Stimulated activated CD8-positive, alpha-beta memory T cell treated with anti-CD3 and anti-CD28 coated beads, Interleukin-12 subunit alpha, Interleukin-12 subunit beta, amount 100 ng/mL, for 1 hour (primary cell): ENCODE results near the gene PRLR.
A peak's percentile ranks its signal among the peaks of the same experiment; 100 is the strongest.

Source experiments
- DNase-seq: peaks from one replicate; pipeline ENCODE4 v3.0.0-alpha.2; 2020; ENCODE audit warnings: low read depth

Gene PRLR

GRCh38 chr5:35035271-35035670 is 195.0 kb downstream of the PRLR start:
- no peak for DNase-seq

- DNase-seq, result no peak
Observed at GRCh38 chr5:35032356-35032755, 197.9 kb downstream of the PRLR start.

GRCh38 chr5:35031276-35031675 is 199.0 kb downstream of the PRLR start:
- no peak for DNase-seq

GRCh38 chr5:35030426-35031100 is 199.7 kb downstream of the PRLR start:
- no peak for DNase-seq

- DNase-seq, result no peak
Observed at GRCh38 chr5:35029333-35029732, 201.0 kb downstream of the PRLR start.

GRCh38 chr5:35026941-35027340 is 203.3 kb downstream of the PRLR start:
- no peak for DNase-seq

- DNase-seq, result no peak
Observed at GRCh38 chr5:35026280-35026840, 203.9 kb downstream of the PRLR start.

- no peak for DNase-seq
Observed at GRCh38 chr5:35024911-35025510, 205.3 kb downstream of the PRLR start.

- no peak for DNase-seq
Observed at GRCh38 chr5:35023391-35024178, 206.7 kb downstream of the PRLR start.

- no peak for DNase-seq
Observed at GRCh38 chr5:35016174-35017051, 213.9 kb downstream of the PRLR start.

- no peak for DNase-seq
Observed at GRCh38 chr5:35015063-35015462, 215.2 kb downstream of the PRLR start.

- no peak for DNase-seq
Observed at GRCh38 chr5:35012796-35013195, 217.5 kb downstream of the PRLR start.

GRCh38 chr5:35012365-35012764 is 217.9 kb downstream of the PRLR start:
- DNase-seq, result no peak

GRCh38 chr5:35010676-35011075 is 219.6 kb downstream of the PRLR start:
- no peak for DNase-seq

- no peak for DNase-seq
Observed at GRCh38 chr5:35009657-35010056, 220.6 kb downstream of the PRLR start.

- no peak for DNase-seq
Observed at GRCh38 chr5:35009019-35009418, 221.3 kb downstream of the PRLR start.

- DNase-seq, result no peak
Observed at GRCh38 chr5:35004771-35005170, 225.5 kb downstream of the PRLR start.

- DNase-seq, result no peak
Observed at GRCh38 chr5:35004200-35004599, 226.1 kb downstream of the PRLR start.

GRCh38 chr5:35003018-35003957 is 227.0 kb downstream of the PRLR start:
- DNase-seq, result peak; percentile 14

- no peak for DNase-seq
Observed at GRCh38 chr5:35002459-35002858, 227.8 kb downstream of the PRLR start.

- no peak for DNase-seq
Observed at GRCh38 chr5:35001842-35002241, 228.4 kb downstream of the PRLR start.
